Fibroblast of pulmonary artery (primary cell): ENCODE data around the gene PLAC8.
"Not testable (repeated sequence)": the region's sequence is repeated elsewhere in the genome, so short reads cannot be mapped to it uniquely, and the experiment has no call there.

Experiments
- DNase-seq: peaks from one replicate; pipeline ENCODE4 v3.0.0-alpha.2; 2010; ENCODE audit warnings: low read depth
- H3K4me3 ChIP-seq: replicated peaks from 2 replicates; pipeline ENCODE4 v1.5.1; 2011; ENCODE audit warnings: low read depth, mild to moderate bottlenecking, control low read depth, low read length, moderate library complexity
- CTCF ChIP-seq: IDR thresholded peaks from 2 replicates; pipeline ENCODE4 v1.5.1; 2011; ENCODE audit warnings: mild to moderate bottlenecking, control low read depth, low read length, inconsistent platforms; ENCODE audit errors: missing control alignments

PLAC8 gene

GRCh38 chr4:83108101-83108861 lies 6.2 kb downstream of the PLAC8 start:
- H3K4me3 ChIP-seq: no peak overlapping the region
- DNase-seq: no peak

GRCh38 chr4:83107631-83108030 lies 6.9 kb downstream of the PLAC8 start:
- DNase-seq: no peak
- TF ChIP-seq CTCF: no peak
- no peak overlapping the region for H3K4me3 ChIP-seq

More at GRCh38 chr4:83108101-83108861, 6.2 kb downstream of the PLAC8 start:
- TF ChIP-seq CTCF: no peak

GRCh38 chr4:83104991-83105390 lies 9.5 kb downstream of the PLAC8 start:
- no peak overlapping the region for H3K4me3 ChIP-seq
- no peak for DNase-seq
- no peak for TF ChIP-seq CTCF

GRCh38 chr4:83096397-83096796 lies 18.1 kb downstream of the PLAC8 start:
- TF ChIP-seq CTCF: no peak
- DNase-seq: no peak
- H3K4me3 ChIP-seq: no peak overlapping the region

GRCh38 chr4:83093060-83093640 lies 21.4 kb downstream of the PLAC8 start:
- no peak for DNase-seq
- TF ChIP-seq CTCF: no peak

GRCh38 chr4:83089410-83090157 lies 24.9 kb downstream of the PLAC8 start:
- H3K4me3 ChIP-seq: no peak overlapping the region
- no peak for DNase-seq
- no peak for TF ChIP-seq CTCF

More at GRCh38 chr4:83093060-83093640, 21.4 kb downstream of the PLAC8 start:
- no peak overlapping the region for H3K4me3 ChIP-seq

- H3K4me3 ChIP-seq, DNase-seq: not testable (repeated sequence)
Observed at GRCh38 chr4:83084956-83085355, 29.6 kb downstream of the PLAC8 start.
